Esophagus (tissue), 2 donors: ENCODE results near the gene CENPVL3. TPM values are rescaled to one million over a fixed set of nuclear protein-coding genes. Genes with fewer than 3 reads are reported as not detected.

Experiments used
- H3K27ac ChIP-seq, 2 donors: one replicate each; pipeline ENCODE4 v1.5.1; 2013; ENCODE audit warnings: low read depth in 2 of 2, mild to moderate bottlenecking in 2 of 2, inconsistent platforms in 1 of 2, low read length in 1 of 2, moderate library complexity in 1 of 2
- H3K27me3 ChIP-seq, 2 donors: one replicate each; pipeline ENCODE4 v1.6.1; 2013; ENCODE audit warnings: low read length in 2 of 2, control low read depth in 1 of 2, mild to moderate bottlenecking in 1 of 2; ENCODE audit not compliant: insufficient read depth in 2 of 2, control insufficient read depth in 1 of 2
- H3K36me3 ChIP-seq, 2 donors: one replicate each; pipeline ENCODE4 v1.6.1; 2013; ENCODE audit warnings: low read length in 1 of 2; ENCODE audit not compliant: control insufficient read depth in 2 of 2, insufficient read depth in 2 of 2
- H3K4me1 ChIP-seq, 2 donors: one replicate each; pipeline ENCODE4 v1.6.1; 2013; ENCODE audit warnings: low read length in 1 of 2; ENCODE audit not compliant: control insufficient read depth in 2 of 2, insufficient read depth in 2 of 2
- H3K4me3 ChIP-seq, 2 donors: one replicate each; pipeline ENCODE4 v1.5.1; 2013; ENCODE audit warnings: low read length in 2 of 2, mild to moderate bottlenecking in 2 of 2, low read depth in 1 of 2, moderate library complexity in 1 of 2
- H3K9me3 ChIP-seq, 2 donors: one replicate each; pipeline ENCODE4 v1.6.1; 2013; ENCODE audit warnings: mild to moderate bottlenecking in 2 of 2, low read depth in 1 of 2, low read length in 1 of 2, moderate library complexity in 1 of 2; ENCODE audit not compliant: control insufficient read depth in 2 of 2, insufficient read depth in 1 of 2
- WGBS, 2 donors: extraction: QIAGEN DNeasy Blood & Tissue Kit; methylation state at CpG; one replicate each; pipeline ENCODE4 v1.1.7; 2013; 5-methylcytosine and 5-hydroxymethylcytosine counted together
- polyA plus RNA-seq, 2 donors: library from polyadenylated mRNA; stranded (reverse); fragments of 200-250 nt; gene quantifications; one replicate each; pipeline ENCODE4 v1.2.3, GENCODE V29; 2013
- donor health status: healthy with polysubstance abuse.
- donor health status: Bipolar disorder and iron deficiency.

Gene CENPVL3
- polyA plus RNA-seq, 2 donors = not detected

DNA sequence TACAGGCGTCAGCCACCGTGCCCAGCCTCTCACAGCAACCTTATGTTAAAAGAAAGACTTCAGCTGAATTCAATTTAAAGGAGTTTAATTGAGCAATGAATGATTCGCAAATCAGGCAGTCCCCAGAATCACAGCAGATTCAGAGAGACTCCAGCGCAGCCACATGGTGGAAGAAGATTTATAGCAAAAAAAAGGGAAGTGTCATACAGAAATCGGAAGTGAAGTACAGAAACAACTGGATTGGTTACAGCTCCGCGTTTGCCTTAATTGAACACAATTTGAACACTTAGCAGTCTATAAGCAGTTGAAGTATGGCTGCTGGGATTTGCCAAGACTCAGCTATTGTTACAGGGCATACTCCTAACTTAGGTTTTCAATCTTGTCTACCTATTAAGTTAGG, 19.8 kb downstream of the CENPVL3 start:
- WGBS, 2 donors = 73 to 78% methylated on average over 7 of the region's 7 CpGs
- Histone ChIP-seq H3K4me3 (no peak overlapping the region), H3K27me3 (no peaks in the 10 kb centered on the region), H3K9me3 (no peaks in the 10 kb centered on the region), H3K27ac (no peak overlapping the region), H3K36me3 (no peaks in the 10 kb centered on the region), H3K4me1 (no peaks in the 10 kb centered on the region)

DNA sequence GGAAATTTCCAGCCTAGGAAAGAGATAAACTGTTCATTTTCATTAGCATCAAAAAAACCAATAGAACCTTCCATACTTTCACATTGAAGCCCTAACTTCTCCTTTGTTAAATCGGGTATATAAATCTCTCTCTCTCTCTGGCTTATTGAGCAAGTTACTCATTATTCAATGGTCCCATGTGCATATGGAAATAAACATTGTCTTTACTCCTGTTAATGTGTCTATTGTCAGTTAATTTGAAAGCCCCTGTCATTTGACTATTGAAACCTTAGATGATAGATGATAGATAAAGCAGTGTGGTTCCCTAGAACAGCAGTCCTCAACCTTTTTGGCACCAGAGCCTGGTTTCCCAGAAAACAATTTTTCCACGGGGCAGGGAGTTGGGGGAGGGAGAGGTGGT, 46.8 kb downstream of the CENPVL3 start:
- H3K4me3 ChIP-seq = no peak overlapping the region
- WGBS, 2 donors = 37 to 52% methylated on average over 2 of the region's 2 CpGs
- no peaks in the 10 kb centered on the region for H3K9me3 ChIP-seq
- H3K4me1 ChIP-seq = no peaks in the 10 kb centered on the region
- no peak overlapping the region for H3K27ac ChIP-seq
- peaks cover 0 to 4% of the 10 kb centered on the region in 2 donors for H3K27me3 ChIP-seq
- H3K36me3 ChIP-seq = no peaks in the 10 kb centered on the region

DNA sequence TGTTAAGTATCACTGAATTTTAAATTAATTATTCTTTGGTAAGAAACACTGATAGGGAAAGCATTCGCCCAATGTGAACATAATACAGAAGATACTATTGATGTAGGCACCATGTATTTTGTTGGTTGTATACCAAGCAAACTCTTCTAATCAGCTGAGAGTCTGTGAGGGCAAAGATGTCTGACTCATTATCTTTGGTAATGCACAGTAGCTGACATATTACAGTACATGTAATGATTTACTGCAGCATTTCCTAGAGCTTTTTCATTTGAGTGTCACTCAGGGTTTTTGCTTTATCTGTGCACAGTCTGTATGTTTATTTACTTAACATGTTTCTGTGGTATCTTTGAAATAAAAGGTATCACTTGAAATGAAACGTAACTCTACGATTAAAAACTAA, 49.2 kb downstream of the CENPVL3 start:
- Histone ChIP-seq H3K27ac (no peak overlapping the region), H3K9me3 (no peaks in the 10 kb centered on the region), H3K4me3 (no peak overlapping the region), H3K27me3 (peaks cover 0 to 4% of the 10 kb centered on the region in 2 donors), H3K36me3 (no peaks in the 10 kb centered on the region), H3K4me1 (no peaks in the 10 kb centered on the region)
- 83 to 88% methylated on average over 3 of the region's 3 CpGs for WGBS, 2 donors

DNA sequence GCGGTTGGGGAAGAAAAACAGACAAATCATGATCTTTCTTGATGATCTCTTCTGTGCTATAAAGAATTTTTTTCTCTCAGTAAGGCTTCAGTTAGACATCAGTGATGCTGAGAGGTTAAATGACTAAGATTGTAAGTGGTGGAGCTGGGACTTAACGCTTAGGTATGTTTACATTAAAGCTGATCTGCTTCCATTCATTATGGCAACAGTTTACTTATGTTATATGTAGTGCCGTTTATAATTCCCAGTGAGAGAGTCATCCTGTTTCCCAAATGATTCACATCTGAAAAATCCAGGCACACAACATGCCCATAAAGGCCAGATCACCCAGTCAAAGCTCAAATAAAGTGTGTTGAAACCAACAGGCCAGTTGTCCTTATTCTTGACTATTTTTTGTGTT, 50.1 kb downstream of the CENPVL3 start:
- Histone ChIP-seq H3K4me3 (no peak overlapping the region), H3K36me3 (no peaks in the 10 kb centered on the region), H3K27me3 (peaks cover 0 to 4% of the 10 kb centered on the region in 2 donors), H3K27ac (no peak overlapping the region), H3K4me1 (no peaks in the 10 kb centered on the region), H3K9me3 (no peaks in the 10 kb centered on the region)
- 42 to 62% methylated on average over 3 of the region's 3 CpGs for WGBS, 2 donors

Other genes starting within 250 kb of the CENPVL3 start
- gene NUDT11, start 122.3 kb downstream of the CENPVL3 start, polyA plus RNA-seq = under 1 TPM; 0.49 to 0.75 TPM
- gene CENPVL2, start 63.9 kb upstream of the CENPVL3 start, polyA plus RNA-seq = not detected
- gene CENPVL1, start 91.6 kb upstream of the CENPVL3 start, polyA plus RNA-seq = not detected
- gene GSPT2, start 124.5 kb upstream of the CENPVL3 start, polyA plus RNA-seq = 1 to 10 TPM in 1 of 2 donors, under 1 TPM in 1; 0.67 to 1.2 TPM